ENCODE results near the gene WIZ.
A peak's percentile ranks its signal among the peaks of the same experiment; 100 is the strongest.
"Not testable (repeated sequence)": the region's sequence is repeated elsewhere in the genome, so short reads cannot be mapped to it uniquely, and the experiment has no call there.

Gene WIZ

GRCh38 chr19:15412832-15413231 is 36.9 kb downstream of the WIZ start:
- H3K27ac Mint-ChIP-seq, result peak overlapping the region; percentile 29
- peaks cover 54% of the 10 kb centered on the region for H3K36me3 Mint-ChIP-seq (ENCODE audit: low read depth)
- H3K4me1 Mint-ChIP-seq, result peaks cover 58% of the 10 kb centered on the region
- no peaks in the 10 kb centered on the region for H3K27me3 Mint-ChIP-seq (ENCODE audit: low read depth, poor library complexity)
- no peak for DNase-seq
- H3K9me3 Mint-ChIP-seq, result no peaks in the 10 kb centered on the region
- no peak for TF ChIP-seq CTCF (IDR thresholded peaks at IDR 0.05)
- H3K4me3 Mint-ChIP-seq, result no peak overlapping the region

GRCh38 chr19:15411351-15411750 is 38.4 kb downstream of the WIZ start:
- H3K27me3 Mint-ChIP-seq (ENCODE audit: low read depth, poor library complexity); H3K27ac Mint-ChIP-seq; H3K4me3 Mint-ChIP-seq; H3K9me3 Mint-ChIP-seq; DNase-seq: not testable (repeated sequence)
- peaks cover 44% of the 10 kb centered on the region for H3K4me1 Mint-ChIP-seq
- H3K36me3 Mint-ChIP-seq (ENCODE audit: low read depth), result peaks cover 51% of the 10 kb centered on the region

DNA sequence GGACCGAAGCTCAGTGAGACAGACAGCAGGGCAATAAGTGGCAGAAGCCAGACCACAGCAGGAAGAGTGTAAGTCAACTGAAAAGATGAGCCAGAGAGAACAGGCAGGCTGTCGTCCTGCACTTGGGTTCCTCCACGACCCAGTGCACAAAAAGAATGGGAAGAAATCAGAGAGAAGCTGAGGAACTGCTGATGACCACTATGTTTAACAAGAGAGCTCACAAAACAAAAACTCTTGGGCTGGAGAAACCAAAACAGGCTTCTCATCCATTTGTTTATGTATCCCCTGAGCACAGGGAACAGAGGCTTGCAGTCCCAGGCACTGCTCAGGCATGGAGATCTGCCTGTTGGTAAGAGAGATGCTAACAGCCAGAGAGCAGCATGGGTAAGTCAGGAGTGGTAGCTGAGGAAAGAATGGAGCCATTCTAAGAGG is 45.0 kb downstream of the WIZ start:
- H3K4me1 Mint-ChIP-seq, result peaks cover 35% of the 10 kb centered on the region
- peaks cover 64% of the 10 kb centered on the region for H3K36me3 Mint-ChIP-seq (ENCODE audit: low read depth)
- no peaks in the 10 kb centered on the region for H3K27me3 Mint-ChIP-seq (ENCODE audit: low read depth, poor library complexity)
- TF ChIP-seq CTCF (IDR thresholded peaks at IDR 0.05), result no peak
- peak overlapping the region; percentile 98 for H3K27ac Mint-ChIP-seq
- no peak overlapping the region for H3K4me3 Mint-ChIP-seq
- H3K9me3 Mint-ChIP-seq, result no peaks in the 10 kb centered on the region
- no peak for DNase-seq

DNA sequence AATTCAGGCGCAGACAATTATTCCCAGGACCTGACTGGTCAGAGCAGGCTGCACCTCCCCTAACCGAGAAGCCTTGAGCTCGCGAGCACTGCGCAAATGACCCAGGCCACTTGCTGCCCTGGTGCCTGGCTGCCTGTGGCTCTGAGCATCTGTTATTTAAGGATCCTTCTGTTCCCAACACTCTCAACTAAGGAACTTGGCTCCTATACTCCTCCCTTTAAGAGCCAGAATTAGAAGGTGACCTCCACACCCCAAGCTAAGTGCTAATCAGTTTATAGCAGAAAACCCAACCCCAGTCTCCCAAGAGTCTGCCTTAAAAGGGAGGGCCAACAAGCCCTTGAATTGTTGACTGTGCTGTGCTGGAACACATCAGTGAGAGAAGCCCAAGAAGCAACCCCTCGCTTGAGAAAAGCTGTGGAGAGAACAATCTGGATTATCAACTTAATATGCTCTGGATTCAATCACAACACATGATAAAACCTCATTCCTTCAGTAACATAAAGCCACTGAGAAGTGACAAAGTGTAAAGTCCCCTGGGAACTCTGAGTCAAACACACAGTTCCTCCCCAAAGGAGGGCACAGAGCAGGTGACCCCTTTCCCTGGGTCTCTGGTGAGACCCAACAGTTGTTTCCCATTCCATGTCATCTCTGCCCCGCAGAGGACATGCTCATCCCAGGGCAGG is 45.5 kb downstream of the WIZ start:
- Mint-ChIP-seq H3K4me3 (no peak overlapping the region), H3K27ac (peak overlapping the region; percentile 98), H3K36me3 (ENCODE audit: low read depth) (peaks cover 59% of the 10 kb centered on the region), H3K27me3 (ENCODE audit: low read depth, poor library complexity) (no peaks in the 10 kb centered on the region), H3K4me1 (peaks cover 31% of the 10 kb centered on the region), H3K9me3 (no peaks in the 10 kb centered on the region)
- TF ChIP-seq CTCF (IDR thresholded peaks at IDR 0.05), result no peak
- DNase-seq, result no peak

- Mint-ChIP-seq H3K9me3 (no peaks in the 10 kb centered on the region), H3K4me3 (no peak overlapping the region), H3K36me3 (ENCODE audit: low read depth) (peaks cover 48% of the 10 kb centered on the region), H3K27me3 (ENCODE audit: low read depth, poor library complexity) (no peaks in the 10 kb centered on the region), H3K4me1 (peaks cover 28% of the 10 kb centered on the region), H3K27ac (peak overlapping the region; percentile 91)
- DNase-seq, result no peak
- TF ChIP-seq CTCF (IDR thresholded peaks at IDR 0.05), result no peak
These were observed 46.6 kb downstream of the WIZ start for GRCh38 chr19:15403151-15403531.

- Mint-ChIP-seq H3K36me3 (ENCODE audit: low read depth) (peaks cover 46% of the 10 kb centered on the region), H3K27me3 (ENCODE audit: low read depth, poor library complexity) (no peaks in the 10 kb centered on the region), H3K4me1 (peaks cover 28% of the 10 kb centered on the region), H3K27ac (peak overlapping the region; percentile 59), H3K9me3 (no peaks in the 10 kb centered on the region), H3K4me3 (no peak overlapping the region)
- DNase-seq, result no peak
- TF ChIP-seq CTCF (IDR thresholded peaks at IDR 0.05), result no peak
These were observed 47.2 kb downstream of the WIZ start for GRCh38 chr19:15402411-15403150.

Measured in nephron progenitor cell (in vitro differentiated cells).